D721Med (cell line): ENCODE measurements around the gene FKBP6.
"Not testable (repeated sequence)": the region's sequence is repeated elsewhere in the genome, so short reads cannot be mapped to it uniquely, and the experiment has no call there.

Experiments
- DNase-seq: peaks from one replicate; pipeline ENCODE4 v3.0.0; 2011; ENCODE audit warnings: low spot score; ENCODE audit not compliant: insufficient read length
- FAIRE-seq: peaks from 2 replicates; lab custom pipeline; 2011; peaks lifted over from hg19 to GRCh38; lab: Jason Lieb, UNC
- TF ChIP-seq, protein P1 (sequence below): IDR thresholded peaks from 2 replicates; pipeline ENCODE4 v1.5.1; 2012; ENCODE audit warnings: mild to moderate bottlenecking, control low read depth; ENCODE audit not compliant: insufficient read depth; ENCODE audit errors: missing control alignments

Gene FKBP6

DNA sequence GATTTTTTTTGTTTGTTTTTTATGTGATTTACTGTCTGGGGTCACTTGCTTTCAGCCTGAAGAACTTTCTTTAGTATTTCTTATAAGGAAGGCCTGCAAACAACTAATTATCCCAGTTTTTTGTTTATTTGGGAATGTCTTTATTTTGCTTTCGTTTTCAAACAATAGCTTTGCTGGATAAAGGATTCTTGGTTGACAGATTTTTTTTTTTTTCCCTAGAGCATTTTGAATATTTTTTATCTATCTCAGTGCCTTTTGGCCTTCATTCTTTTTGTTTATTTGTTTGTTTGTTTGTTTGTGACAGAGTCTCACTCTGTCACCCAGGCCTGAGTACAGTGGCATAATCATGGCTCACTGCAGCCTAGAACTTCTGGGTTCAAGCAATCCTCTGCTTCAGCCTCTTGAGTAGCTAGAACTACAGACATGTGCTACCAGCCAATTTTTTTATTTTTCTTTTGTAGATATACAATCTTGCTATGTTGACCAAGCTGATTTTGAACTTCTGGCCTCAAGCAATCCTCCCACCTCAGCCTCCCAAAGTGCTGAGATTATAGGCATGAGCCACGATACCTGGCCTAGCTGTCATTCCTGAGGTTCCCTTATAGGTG lies 59.4 kb downstream of the FKBP6 start:
- no peak for FAIRE-seq
- no peak for DNase-seq
- TF ChIP-seq, protein P1, sequence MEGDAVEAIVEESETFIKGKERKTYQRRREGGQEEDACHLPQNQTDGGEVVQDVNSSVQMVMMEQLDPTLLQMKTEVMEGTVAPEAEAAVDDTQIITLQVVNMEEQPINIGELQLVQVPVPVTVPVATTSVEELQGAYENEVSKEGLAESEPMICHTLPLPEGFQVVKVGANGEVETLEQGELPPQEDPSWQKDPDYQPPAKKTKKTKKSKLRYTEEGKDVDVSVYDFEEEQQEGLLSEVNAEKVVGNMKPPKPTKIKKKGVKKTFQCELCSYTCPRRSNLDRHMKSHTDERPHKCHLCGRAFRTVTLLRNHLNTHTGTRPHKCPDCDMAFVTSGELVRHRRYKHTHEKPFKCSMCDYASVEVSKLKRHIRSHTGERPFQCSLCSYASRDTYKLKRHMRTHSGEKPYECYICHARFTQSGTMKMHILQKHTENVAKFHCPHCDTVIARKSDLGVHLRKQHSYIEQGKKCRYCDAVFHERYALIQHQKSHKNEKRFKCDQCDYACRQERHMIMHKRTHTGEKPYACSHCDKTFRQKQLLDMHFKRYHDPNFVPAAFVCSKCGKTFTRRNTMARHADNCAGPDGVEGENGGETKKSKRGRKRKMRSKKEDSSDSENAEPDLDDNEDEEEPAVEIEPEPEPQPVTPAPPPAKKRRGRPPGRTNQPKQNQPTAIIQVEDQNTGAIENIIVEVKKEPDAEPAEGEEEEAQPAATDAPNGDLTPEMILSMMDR, result no peak

DNA sequence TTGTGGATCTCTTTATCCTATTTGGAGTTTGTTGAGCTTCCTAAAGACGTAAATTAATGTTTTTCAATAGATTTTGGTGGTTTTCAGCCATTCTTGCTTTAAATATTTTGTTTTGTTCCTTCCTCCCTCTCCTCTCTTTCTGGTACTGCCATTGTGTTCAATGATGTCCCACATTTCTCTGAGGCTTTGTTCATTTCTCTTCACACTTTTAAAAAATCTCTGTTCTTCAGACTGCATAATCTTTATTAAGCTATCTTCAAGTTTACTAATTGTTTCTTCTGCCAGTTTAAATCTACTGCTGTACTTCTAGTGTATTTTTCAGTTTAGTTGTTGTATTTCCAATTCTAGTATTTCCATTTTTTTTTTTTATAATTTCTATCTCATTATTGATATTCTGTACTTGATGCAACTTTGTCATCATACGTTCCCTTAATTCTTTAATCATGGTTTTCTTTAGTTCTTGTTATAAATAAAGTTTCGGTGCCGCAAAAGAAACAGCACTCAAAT lies 60.0 kb downstream of the FKBP6 start:
- DNase-seq (no peak), FAIRE-seq (no peak)
- TF ChIP-seq, protein P1, result no peak

DNA sequence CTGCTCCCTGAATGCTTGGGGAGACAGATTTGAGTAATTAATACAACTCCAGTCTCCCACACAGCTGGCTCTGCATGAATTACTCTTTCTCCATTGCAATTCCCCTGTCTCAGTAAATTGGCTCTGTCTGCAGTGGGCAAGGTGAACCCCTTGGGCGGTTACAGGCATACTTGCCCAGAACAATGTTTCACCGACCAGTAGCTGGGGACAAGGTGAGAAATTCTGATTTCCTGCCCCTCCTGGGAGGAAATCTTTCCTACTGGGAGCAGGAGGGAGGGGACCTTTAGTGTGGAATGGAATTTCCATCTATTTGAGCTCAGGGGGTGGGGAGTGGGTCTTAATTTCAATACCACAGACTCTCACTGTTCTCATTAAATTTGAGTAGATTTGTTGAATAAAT lies 63.4 kb downstream of the FKBP6 start:
- DNase-seq, result no peak
- FAIRE-seq, result no peak
- TF ChIP-seq, protein P1, result no peak

DNA sequence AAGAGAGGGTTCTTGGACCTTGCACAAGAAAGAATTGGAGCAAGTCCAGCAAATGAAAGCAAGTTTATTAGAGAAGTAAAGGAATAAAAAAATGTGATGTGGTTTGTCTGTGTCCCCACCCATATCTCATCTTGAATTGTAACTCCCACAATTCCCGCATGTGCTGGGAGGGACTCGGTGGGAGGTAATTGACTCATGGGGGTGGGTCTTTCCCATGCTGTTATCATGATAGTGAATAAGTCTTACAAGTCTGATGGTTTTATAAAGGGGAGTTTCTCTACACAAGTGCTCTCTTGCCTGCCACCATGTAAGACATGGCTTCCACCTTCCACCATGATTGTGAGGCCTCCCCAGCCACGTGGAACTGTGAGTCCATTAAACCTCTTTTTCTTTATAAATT lies 66.5 kb downstream of the FKBP6 start:
- FAIRE-seq (no peak), DNase-seq (no peak)
- TF ChIP-seq, protein P1, result no peak

DNA sequence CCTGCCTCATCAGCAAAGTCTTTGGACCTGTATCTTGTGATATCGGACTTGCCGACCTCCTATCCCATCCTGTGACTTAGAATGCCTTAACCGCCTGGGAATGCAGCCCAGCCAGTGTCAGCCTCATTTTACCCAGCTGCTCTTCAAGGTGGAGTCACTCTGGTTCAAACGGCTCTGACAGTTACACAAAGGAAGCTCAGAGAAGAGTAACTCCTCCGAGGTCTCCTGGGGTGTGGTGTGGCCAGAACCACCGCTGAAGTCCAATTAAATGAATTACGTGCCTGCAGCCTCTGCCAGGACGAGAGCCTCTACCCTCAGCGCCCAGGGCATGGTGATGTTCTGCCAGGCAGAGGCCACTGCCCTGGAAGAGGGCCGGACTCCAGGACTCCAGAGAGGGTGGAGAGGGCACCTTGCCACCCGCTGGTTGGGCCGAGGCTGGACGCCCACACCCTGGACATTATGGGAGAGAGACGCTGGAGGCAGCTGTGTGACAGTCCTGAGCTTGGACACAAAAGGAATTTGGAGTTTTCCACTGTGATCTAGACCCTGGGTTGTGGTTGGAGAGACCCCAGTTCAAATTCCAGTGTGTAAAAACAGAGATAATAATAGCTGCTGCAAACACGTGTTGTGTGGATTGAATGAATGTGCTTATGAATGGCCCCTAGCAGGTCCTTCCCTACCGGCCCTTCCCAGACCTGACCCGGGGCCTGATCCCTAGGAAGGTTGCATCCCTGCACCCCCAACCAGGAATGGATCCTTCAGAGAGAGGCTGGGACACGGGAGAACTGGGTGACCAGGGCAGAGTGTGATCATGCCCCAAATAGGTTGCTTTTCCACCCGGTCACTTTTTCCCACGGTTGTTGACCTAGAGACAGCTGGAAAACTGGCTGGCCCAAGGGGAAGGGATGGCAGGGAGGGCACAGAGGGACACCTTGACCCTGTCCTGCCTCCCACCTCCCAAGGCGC lies 67.9 kb downstream of the FKBP6 start:
- TF ChIP-seq, protein P1, result no peak
- DNase-seq, result no peak
- FAIRE-seq, result no peak

DNA sequence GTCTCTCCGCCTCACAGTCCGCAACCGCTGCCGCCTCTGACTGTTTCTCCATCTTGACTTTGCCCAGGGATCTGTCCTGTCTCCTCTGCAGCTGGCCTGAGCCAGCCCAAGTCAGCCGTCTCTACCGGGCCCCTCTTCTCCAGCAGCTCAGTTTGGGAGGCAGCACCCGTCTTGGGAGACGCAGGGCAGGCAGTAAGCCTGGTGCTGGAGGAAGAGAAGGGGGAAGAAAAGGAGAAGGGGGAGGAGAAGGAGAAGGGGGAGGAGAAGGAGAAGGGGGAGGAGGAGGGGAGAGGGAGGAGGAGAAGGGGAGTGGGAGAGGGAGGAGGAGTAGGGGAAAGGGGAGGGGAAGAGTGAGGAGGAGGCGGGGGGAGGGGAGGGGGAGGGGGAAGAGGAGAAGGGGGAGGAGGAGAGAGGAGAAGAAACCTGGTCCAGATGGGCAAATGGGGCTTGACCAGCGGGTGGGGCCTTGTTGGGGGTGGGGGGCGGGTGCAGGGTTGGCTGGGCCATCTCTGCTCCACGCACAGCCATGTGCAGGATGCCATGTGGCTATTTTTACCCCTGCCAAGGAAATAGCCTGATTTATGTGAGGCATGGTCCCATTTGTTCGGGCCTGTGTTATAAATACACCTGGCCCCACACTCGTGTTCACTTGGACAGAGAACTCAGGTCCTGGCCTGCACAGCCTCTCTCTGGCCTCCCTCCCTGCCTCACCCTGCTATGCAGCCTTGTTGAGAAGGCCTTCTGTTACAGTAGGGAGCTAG lies 69.7 kb downstream of the FKBP6 start:
- TF ChIP-seq, protein P1, result no peak
- FAIRE-seq (no peak), DNase-seq (no peak)

DNA sequence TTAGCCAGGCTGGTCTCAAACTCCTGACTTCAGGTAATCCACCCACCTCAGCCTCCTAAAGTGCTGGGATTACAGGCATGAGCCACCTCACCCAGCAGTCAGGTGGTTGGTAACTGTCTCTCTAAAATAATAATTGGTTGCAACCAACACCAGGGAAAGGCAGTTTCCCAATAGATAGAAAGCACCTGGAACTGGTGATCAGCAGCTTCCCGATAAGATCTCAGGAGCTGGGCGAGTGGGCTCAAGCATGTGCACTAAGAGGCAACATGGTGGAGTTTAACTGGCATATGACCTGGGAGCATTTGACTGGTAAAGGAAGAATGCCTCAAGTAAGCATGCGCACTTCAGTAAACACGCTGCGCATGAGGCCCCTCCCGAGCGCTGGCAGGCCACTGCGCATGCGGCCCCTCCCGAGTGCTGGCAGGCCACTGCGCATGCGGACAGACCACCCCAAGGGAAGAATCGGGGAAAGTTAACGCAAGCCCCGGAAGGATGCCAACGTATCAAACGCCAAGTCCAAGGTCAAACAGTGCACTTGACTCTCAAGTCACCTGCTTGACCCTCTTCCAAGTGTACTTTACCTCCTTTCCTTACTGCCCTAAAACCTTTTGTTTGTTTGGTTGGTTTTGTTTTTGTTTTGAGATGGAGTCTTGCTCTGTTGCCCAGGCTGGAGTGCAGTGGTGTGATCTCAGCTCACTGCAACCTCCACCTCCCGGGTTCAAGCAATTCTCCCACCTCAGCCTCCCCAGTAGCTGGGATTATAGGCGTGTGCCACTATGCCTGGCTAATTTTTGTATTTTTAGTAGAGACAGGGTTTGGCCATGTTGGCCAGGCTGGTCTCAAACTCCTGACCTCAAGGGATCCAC lies 71.5 kb downstream of the FKBP6 start:
- not testable (repeated sequence) for FAIRE-seq, DNase-seq

DNA sequence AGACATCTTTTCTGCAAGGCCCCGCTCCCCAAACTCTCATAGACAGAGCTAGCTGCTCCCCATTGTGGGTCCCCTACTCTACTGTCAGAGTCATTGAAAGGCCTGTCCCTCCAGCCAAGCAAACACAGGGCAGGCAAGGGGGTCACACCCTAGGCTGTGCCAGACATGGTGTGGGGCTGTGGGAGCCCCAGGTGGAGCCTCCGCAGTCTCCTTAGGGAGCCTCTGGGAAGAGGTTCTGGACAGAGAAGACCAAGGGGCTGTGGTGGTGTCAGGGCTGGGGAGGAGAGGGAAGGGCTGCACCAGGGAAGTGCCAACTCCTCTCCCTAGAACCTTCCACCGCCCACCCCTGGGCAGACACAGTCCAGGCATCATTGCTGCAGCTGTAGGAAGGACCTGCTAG lies 76.9 kb downstream of the FKBP6 start:
- not testable (repeated sequence) for FAIRE-seq, DNase-seq
